Esophagus mucosa (tissue), 1 donor: Measurements from ENCODE around the gene C16orf90. TPM values are rescaled to one million over a fixed set of nuclear protein-coding genes. Genes with fewer than 3 reads are reported as not detected.
"Not testable (repeated sequence)": the region's sequence is repeated elsewhere in the genome, so short reads cannot be mapped to it uniquely, and the experiment has no call there.

ENCODE experiments used
- ATAC-seq: fragments of 200-7000 bp; cut with Tn5 transposase; one replicate; pipeline ENCODE4 v1.9.1; 2020
- total RNA-seq: library from RNA; stranded (reverse); gene quantifications from one replicate; pipeline ENCODE4 v1.2.4, GENCODE V29; 2023
- donor health status: DM: yes; HTN: yes; CAD: no.

The C16orf90 gene
- total RNA-seq, 1 donor from 2014 or later, result not detected

DNA sequence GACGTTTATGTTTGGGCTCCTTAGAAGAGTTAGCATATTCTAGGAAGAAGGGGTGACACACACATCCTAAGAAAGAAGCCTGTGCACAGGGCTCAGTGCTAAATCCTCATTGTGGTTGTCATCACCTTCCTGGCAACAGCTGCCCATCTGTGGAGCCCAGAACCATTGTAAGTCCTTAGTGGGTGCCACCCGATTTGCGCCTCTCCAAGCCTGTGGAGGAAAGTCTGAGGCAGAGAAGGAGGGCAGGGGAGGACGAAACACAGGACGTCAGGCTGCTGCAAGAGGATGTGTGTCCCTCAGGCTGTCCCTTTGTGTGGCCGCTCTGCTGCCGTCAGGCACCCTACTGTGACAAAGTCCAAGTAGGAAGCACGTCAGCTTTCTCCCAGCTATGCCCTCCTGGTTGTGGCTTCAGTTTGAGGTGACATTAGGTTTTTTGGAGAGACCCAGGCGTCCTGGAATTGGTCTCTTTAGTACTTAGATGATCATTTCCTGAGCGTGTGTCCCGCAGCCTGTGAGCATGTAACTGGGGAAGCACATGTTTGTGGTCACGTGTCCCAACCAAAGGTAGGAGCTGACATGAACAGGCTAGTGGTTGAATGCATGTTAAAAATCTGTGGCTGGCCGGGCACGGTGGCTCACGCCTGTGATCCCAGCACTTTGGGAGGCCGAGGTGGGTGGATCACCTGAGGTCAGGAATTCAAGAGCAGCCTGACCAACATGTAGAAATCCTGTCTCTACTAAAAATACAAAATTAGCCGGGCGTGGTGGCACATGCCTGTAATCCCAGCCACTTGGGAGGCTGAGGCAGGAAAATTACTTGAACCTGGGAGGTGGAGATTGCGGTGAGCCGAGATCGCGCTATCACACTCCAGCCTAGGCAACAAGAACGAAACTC lies 16.2 kb upstream of the C16orf90 start:
- ATAC-seq, result no peak

DNA sequence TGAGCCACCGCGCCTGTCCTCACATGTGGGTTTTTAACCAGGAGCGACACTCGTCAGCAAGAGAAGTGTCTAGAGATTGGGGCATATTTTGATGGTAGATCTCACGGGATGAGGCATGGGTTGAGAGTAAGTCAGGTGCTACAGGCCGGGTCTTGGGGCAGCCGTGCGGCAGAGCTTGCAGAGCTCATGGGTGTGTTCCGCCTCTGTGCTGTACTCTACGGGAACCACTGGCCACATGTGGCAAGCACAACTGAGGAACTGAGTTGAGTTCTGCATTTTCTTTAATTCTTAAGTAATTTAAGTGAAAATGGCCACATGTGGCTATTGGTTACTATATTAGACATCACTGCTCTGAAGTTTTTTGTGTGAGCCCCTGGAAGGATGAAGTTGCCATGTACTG lies 15.1 kb upstream of the C16orf90 start:
- ATAC-seq, result no peak

DNA sequence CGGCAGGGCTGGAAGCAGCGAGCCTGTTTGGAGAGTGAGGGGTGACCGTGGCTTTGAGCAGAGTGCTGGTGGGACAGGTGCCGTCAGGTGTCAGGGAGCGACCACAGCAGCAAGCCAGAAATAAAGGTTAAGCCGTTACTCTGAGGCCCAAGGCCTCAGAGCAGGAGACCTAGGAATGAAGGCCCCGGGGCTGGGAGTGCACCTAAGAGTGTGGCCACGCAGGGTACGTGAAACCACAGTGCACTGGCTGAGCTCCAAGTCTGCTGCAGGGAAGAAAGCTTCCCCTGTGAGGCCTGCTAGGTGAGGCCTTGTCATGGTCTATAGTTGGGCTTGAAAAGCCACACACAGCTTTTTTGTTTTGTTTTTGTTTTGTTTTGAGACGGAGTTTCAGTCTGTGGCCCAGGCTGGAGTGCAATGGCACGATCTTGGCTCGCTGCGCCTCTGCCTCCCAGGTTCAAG lies 14.2 kb upstream of the C16orf90 start:
- ATAC-seq, result peak; percentile 66

DNA sequence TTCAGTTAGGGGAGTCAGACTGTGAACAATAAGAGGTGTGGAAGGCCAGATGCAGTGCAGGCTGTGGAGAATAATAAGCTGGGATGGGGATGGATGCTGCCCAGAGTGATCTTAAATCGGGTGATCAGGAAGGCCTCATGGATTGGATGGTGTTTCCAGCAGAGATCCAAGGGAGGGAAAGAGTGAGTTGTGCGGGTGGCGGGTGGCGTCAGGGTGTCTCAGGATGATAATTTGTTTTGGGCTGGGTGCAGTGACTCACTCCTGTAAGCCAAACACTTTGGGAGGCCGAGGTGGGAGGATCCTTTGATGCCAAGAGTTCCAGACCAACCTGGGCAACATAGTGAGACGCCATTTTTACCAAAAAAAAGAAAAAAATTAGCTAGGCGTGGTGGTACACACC lies 13.4 kb upstream of the C16orf90 start:
- no peak for ATAC-seq

DNA sequence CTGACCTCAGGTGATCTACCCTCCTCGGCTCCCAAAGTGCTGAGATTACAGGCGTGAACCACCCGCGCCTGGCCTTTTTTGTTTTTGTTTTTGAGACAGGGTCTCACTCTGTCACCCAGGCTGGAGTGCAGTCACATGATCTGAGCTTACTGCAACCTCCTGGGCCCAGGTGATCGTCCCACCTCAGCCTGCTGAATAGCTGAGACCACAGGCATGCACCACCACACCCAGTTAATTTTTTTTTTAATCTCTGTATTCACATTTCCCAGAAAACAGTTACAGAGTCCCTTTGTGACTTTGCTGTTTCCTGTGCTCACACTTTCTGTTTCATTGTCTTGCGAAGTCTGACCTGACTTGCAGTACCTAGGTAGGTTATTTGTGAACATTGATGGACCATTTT lies 8.2 kb upstream of the C16orf90 start:
- no peak for ATAC-seq

DNA sequence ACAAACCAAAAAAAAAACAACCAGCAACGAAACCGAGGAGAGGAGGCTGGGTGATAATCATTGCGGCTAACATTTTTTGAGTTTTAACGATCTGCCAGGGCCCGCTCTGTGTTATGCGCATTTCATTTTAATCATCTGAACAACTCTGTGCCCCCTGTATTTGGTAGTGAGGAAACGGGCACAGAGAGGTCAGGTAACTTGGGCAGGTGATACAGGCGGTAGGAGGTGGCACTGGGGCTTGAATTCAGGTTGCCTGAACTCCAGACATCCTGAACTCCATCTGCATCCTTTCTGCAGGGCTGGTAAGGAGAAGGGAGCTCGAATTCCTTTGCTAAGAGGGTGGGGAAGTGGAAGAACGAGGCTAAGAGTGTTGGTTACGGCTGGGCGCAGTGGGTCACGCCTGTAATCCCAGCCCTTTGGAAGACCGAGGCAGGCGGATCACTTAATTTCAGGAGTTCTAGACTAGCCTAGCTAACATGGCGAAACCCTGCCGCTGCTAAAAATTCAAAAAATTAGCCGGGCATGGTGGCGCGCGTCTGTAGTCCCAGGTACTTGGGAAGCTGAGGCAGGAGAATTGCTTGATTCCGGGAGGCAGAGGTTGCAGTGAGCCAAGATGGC lies 6.6 kb upstream of the C16orf90 start:
- ATAC-seq, result no peak

DNA sequence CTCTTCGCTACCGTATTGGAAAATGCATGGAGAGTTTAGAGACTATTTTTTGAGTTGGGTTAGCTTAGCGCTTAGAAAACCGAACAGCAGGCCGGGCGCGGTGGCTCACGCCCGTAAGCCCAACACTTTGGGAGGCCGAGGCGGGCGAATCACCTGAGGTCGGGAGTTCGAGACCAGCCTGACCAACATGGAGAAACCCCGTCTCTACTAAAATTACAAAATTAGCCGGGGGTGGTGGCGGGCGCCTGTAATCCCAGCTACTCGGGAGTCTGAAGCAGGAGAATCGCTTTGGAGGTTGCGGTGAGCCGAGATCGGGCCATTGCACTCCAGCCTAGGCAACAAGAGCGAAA lies 6.1 kb upstream of the C16orf90 start:
- ATAC-seq, result not testable (repeated sequence)

DNA sequence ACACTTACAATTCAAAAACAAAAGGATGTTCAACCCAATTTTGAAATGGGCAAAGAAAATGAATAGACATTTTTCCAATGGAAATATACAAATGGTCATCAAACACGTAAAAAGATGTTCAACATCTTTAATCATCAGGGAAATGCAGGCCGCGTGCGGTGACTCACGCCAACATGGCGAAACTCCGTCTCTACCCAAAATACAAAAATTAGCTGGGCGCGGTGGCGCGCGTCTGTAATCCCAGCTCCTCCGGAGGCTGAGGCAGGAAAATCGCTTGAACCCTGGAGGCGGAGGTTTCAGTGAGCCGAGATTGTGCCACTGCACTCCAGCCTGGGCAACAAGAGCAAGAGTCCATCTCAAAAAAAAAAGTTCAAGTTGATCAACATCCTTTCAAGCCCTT lies 3.7 kb upstream of the C16orf90 start:
- ATAC-seq, result no peak

DNA sequence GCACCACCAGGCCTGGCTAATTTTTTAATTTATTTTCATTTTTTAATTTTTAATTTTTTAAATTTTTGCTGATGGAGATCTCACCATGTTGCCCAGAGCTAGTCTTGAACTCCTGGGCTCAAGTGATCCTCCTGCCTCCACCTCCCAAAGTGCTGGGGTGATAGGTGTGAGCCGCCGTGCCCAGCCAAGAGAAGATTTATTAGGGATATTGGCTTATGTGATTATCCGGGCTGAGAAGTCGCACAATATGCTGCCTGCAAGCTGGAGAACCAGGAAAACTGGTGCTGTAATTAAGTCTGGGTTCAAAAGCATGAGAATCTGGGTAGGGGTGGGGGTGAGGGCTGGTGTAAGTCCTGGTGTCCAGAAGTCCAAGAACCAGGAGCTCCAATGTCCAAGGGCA lies 2.5 kb upstream of the C16orf90 start:
- no peak for ATAC-seq

DNA sequence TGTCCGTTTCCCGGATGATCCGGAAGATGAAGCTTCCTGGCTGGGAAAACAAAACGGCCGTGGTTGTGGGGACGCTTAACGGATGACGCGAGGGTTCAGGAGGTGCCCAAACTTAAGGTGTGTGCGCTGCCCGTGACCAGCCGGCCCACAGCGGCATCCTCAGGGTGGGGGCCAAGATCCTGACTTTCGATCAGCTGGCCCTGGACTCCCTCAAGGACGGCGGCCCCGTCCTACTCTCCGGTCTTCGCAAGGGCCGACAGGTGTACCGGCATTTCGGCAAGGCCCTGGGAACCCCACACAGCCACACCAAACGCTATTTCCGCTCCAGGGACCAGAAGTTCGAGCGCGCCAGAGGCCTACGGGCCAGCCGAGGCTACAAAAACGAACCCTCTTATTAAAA lies 1.1 kb upstream of the C16orf90 start:
- no peak for ATAC-seq

DNA sequence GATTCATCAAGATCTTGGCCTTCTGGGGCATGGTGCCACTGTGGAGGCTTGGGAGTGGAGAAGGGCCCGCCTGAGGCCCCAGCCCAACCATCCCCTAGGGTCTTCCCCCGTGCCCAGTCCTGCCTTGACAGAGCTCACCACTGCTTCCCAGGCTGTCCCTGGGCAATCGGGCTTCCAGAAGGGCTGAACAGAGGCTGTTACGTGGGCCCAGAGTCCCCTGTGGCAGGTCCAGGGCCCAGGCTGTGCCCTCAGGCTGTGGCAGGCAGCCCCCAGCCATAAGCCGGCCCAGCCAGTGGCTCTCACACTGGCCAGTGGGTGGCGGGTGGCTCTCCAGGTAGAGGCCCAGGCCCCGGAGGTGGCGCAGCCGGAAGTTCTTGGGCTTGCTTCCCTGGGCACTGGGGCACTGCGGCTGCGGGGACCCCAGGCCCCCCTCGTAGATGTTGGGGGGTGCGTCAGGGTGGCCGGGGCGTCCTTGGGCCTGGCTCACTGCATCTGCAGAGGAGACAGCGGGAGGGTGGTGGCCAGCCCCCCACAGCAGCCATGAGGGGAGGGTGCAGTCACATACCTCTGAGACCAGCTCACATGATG lies 809 bp downstream of the C16orf90 start:
- no peak for ATAC-seq

DNA sequence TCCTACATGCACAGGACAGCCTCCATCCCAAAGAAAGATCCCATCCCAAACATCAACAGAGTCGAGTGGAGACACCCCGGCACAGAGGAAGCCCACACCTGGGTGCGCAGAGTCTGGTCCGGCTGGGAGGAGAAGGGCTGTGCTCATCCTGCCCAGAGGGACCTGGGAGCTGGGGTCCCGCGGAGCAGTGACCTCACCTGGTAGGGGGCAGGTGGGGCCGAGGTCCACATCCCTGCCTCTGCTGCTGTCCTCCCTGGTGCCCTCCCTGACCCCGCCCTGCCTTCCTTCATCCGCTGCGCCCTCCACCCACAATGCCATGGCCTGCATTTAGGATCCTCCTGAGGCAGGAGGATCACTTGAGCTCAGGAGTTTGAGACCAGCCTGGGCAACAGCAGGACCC lies 2.9 kb downstream of the C16orf90 start:
- ATAC-seq, result no peak

DNA sequence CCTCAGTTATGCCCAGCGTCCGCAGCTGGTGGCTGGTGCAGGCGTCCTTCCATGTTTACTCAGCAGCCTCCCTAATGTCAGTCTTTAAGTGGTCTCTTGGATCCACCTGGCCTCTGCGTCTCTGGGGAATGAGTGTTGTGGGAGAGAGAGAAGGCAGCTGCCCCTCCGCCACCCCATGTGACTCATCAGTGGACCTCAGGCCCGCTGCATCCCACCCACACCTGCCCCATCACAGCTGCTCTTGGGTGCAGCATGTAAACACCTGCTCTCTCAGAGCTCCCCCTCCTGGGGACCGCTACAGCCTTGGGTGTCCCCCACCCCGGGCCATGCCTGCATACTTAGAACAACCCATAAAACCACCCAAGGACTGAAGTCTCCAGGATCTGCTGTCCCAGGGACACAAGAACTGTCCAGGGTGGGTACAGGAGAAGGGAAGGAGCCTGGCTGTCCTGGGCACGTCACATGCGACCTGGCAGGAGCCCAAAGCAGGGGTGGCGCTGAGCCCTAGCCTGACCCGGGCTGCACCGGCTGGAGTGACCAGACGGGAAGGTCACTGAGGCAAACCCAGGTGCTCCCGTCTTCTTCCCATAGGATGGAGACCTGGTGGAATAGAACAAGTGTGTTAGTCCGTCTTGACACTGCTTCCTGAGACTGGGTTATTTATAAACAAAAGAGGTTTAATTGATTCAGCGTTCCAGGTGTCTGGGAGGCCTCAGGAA lies 4.2 kb downstream of the C16orf90 start:
- no peak for ATAC-seq

DNA sequence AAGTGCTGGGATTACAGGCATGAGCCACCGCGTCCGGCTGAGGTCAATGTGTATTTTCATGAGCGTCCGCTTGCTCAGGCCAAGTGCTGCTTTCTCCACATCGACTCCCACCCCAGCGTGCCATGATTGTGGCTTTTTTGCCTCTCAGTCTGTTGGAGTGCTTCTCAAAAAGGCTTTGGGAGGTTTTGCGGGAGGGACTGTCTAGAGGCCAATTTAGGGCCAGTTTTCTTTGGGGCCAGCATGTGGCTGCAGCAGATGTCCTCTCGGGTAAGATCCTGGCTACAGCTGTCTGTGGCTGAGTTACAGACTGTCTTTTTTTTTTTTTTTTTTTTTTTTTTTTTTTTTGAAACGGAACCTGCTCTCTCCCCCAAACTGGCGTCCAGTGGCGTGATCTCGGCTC lies 6.5 kb downstream of the C16orf90 start:
- no peak for ATAC-seq

DNA sequence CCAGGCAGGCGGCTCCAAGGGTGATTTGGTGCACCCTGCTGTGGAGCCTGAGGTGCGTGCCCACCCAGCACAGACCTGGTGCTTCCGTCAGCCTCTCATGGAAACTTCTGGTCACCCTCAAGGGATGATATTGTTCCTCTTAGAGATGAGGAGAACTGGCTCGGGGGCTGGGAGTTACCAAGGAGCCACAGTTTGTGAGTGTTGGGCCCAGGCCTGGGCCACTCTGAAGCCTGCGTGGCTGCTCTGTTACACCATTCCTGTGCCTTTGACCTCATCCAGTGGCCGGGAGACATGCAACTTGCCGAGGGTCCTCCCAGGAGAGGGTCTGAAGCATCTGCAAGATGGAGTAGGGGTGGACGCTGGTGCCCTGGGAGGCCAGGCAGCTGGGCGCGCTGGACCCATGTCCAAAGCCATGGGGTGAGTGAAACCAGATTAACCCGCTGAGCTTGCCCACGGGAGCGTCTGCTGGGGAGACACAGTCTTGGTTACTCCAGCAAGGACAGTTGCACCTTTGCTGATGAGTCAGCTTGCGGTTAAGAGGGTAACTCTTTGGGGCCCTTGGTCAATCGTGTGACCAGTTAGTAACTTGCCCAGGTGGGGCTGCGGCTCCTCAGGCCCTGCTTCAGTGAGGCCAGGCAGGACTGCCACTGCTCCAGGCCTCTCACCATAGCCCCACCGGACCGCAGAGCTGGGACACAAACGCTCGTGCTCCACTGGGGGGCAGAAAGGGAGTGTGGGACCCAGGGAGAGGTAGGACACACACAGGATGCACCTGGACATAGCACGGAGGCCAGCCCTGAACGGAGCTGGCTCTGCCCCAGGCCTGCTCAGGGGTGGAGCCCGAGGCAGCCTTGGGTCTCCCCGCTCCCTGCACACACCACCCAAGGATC lies 7.5 kb downstream of the C16orf90 start:
- ATAC-seq, result peak; percentile 14

DNA sequence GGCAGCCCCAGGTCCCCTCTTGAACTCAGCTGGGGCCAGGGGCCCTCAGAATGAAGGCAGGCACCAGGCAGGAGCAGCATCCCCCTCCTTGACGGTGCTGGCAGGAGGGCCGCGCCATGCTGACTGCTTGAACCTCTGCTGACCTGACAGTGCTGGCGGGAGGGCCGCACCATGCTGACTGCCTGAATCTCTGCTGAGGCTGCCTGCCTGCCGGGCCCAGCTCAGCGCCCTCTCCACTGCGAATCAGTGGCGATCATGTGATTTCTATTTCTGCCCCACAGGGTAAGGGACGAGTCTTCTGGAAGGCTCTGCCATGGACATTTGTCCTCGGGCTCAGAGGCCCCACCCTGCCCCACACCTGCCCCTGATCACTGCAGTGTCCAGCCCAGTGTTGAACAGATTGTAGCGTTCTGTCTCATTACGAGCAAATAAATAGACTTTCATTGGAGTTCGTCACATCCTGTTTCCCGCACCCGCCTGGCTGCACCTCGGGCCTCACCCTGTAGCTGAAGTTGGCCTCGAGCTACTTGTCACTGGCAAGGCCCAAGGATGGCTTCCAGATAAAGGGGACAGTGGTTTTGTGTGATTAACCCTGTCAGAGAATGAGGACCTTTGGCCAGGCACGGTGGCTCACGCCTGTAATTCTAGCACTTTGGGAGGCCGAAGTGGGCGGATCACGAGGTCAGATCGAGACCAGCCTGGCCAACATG lies 8.6 kb downstream of the C16orf90 start:
- ATAC-seq, result no peak

DNA sequence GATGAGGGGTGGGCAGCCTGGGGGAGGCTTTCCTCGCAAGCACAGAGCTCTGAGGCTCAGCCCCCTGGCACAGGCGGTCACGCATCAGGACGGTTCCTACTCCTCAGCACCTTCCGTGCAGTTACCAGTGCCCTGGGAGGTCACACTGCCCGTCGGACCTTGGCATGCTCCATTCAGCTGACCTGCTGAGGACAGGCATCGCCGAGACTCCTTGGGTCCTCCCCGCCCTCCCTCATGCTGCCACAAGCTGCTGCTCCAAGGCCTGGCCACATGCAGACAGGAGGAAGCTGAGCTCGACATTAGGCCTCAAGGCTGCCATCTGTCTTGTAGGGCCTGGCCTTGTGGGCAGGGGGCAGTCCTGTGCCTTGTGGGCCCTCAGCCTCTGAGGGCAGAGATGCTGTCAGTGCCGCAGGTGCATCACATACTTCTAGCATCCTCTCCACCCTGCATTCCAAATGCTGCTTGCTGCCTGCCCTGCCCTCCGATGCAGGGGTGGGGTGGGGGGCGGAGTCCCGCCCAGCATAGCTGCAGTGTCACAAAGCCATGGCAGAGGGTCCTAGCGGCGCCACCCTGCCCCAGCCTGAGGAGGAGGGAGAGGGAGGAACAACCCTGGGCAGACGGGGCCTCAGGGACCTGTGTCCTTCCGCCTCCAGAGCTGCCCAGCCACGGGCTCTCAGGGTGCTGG lies 9.3 kb downstream of the C16orf90 start:
- no peak for ATAC-seq

DNA sequence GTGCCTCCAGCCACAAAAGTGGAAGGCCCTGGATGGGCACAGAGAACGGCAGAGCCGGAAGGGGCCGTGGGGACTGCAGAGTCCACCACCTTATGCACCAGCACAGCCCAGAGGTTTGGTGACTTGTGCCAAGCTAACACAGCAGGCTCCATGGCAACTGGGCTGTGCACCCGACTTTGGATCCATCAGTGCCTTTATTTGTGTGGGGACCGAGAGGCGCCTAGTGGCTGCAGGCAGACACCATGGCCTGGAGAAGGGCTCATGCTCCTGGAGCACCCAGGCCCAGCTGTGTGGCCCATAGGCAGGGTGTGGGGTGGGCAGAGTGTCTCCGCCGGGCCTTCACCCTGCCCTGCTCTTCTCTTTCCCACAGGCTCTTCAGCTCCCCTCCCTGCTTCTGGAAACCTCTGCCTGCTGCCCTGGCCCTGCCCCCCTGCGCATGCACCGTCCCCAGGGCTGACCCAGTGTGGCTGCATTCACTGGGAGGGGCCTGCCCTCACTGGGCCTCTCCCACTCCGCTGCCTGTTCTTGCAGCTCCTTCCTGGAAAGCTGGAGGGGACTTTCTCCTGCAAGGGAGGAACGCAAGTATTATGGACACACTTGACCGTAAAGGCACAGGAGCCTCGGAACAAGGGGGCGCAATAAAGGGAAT lies 10.1 kb downstream of the C16orf90 start:
- ATAC-seq, result no peak

DNA sequence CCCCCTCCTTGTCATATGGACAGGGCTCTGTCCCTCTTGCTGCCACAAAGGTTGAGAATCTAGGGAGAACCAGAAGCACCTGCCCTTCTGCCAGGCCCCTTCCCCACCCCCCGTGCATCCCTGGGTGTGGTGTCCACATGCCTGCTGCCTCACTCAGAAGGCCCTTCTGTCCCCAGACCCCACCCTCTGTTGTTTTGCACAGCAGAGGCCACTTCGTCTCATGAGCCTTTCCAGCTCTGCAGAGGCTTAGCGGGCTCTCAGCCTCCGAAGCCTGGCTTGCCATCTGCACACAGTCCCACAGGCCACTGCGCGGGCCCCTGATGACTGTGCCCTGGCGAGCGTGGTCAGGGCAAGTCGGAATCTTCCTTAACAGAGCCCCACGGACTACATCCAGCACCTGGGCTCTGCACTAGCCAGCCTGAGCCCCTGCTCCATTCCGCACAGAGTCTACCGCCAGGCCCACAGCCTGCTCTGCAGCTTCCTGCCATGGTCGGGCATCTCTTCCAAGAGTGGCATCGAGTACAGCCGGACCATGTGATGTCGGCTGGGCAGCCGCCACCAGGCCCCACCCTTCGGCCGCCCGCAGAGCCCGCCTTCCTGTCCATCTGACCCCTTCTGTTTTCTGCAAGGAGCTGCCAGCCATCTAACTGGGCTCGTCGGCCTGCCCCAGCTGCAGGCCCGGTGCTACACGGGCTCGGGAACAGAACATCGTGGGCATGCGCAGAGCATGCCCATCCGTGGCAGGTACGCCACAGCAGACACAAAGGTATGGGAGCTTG lies 10.8 kb downstream of the C16orf90 start:
- ATAC-seq, result no peak
